IMR-90 (cell line): ENCODE results near the gene NUDT7. TPM values are rescaled to one million over a fixed set of nuclear protein-coding genes. Genes with fewer than 3 reads are reported as not detected.

ENCODE experiments used
- ATAC-seq: fragments of 200-7000 bp; cut with Tn5 transposase; 2 replicates; pipeline ENCODE4 v1.9.1; 2020; ENCODE audit warnings: low read depth, mild to moderate bottlenecking, moderate library complexity
- BruUV-seq: library from RNA; stranded (reverse); fragments of 400-500 nt; replicated peaks from 2 replicates; lab custom pipeline; 2021; lab: Mats Ljungman, UMichigan
- CTCF ChIA-PET: fragments of 300-600 bp; formaldehyde crosslinking; extraction: SDS; loops from one replicate; lab custom pipeline; 2021; ENCODE audit warnings: antibody characterized with exemption; lab: Yijun Ruan, JAX
- POLR2A ChIA-PET: fragments of 300-600 bp; sonication (Branson Sonifier 250); formaldehyde crosslinking; loops from one replicate; lab custom pipeline; 2022; ENCODE audit warnings: antibody characterized with exemption; ENCODE audit not compliant: unreplicated experiment; lab: Charles Lee
- DNase-seq: peaks from one replicate; pipeline ENCODE4 v3.0.0; 2013
- H2AFZ ChIP-seq: replicated peaks from 2 replicates; pipeline ENCODE3; 2013; ENCODE audit warnings: low read length, mild to moderate bottlenecking; ENCODE audit not compliant: poor library complexity
- H2AK5ac ChIP-seq: 2 replicates; pipeline ENCODE4 v1.6.1; 2013; ENCODE audit warnings: low read depth, low read length, inconsistent platforms
- H2AK9ac ChIP-seq: replicated peaks from 2 replicates; pipeline ENCODE3; 2013; ENCODE audit warnings: mild to moderate bottlenecking, low read depth, low read length, moderate library complexity; ENCODE audit not compliant: poor library complexity
- H2BK120ac ChIP-seq: 2 replicates; pipeline ENCODE4 v1.6.1; 2013; ENCODE audit warnings: low read depth, low read length, inconsistent platforms
- H2BK15ac ChIP-seq: 3 replicates; pipeline ENCODE4 v1.6.1; 2013; ENCODE audit warnings: low read depth, low read length, inconsistent platforms
- H2BK20ac ChIP-seq: 2 replicates; pipeline ENCODE4 v1.6.1; 2013; ENCODE audit warnings: low read depth, mild to moderate bottlenecking, inconsistent platforms, low read length, moderate library complexity
- H2BK5ac ChIP-seq: 2 replicates; pipeline ENCODE4 v1.6.1; 2013; ENCODE audit warnings: mild to moderate bottlenecking, low read depth, low read length, inconsistent platforms; ENCODE audit not compliant: poor library complexity, severe bottlenecking
- H3K14ac ChIP-seq: replicated peaks from 2 replicates; pipeline ENCODE4 v1.6.1; 2013; ENCODE audit warnings: low read depth, low read length, inconsistent platforms
- H3K18ac ChIP-seq: 2 replicates; pipeline ENCODE4 v1.6.1; 2013; ENCODE audit warnings: low read depth, low read length, control low read depth
- H3K23ac ChIP-seq: 2 replicates; pipeline ENCODE4 v1.6.1; 2013; ENCODE audit warnings: low read depth, low read length, inconsistent platforms
- H3K27ac ChIP-seq: 2 replicates; pipeline ENCODE4 v1.5.1; 2013; ENCODE audit warnings: mild to moderate bottlenecking, control low read depth, low read length; ENCODE audit not compliant: insufficient read depth
- H3K27me3 ChIP-seq: 2 replicates; pipeline ENCODE4 v1.6.1; 2013; ENCODE audit warnings: low read length; ENCODE audit not compliant: control insufficient read depth, insufficient read depth
- H3K36me3 ChIP-seq: 2 replicates; pipeline ENCODE4 v1.6.1; 2013; ENCODE audit warnings: low read length, mixed read lengths; ENCODE audit not compliant: control insufficient read depth, insufficient read depth
- H3K4ac ChIP-seq: 2 replicates; pipeline ENCODE4 v1.6.1; 2013; ENCODE audit warnings: low read depth, low read length, inconsistent platforms
- H3K4me1 ChIP-seq: 2 replicates; pipeline ENCODE4 v1.6.1; 2013; ENCODE audit warnings: low read length, mixed read lengths; ENCODE audit not compliant: control insufficient read depth, insufficient read depth
- H3K4me2 ChIP-seq: 2 replicates; pipeline ENCODE4 v1.6.1; 2013; ENCODE audit warnings: low read depth, mild to moderate bottlenecking, control low read depth, low read length, moderate library complexity
- H3K4me3 ChIP-seq: 2 replicates; pipeline ENCODE4 v1.5.1; 2013; ENCODE audit warnings: low read depth, mild to moderate bottlenecking, control low read depth, low read length, moderate library complexity; ENCODE audit not compliant: insufficient read depth
- H3K56ac ChIP-seq: 2 replicates; pipeline ENCODE4 v1.6.1; 2013; ENCODE audit warnings: low read length, inconsistent platforms; ENCODE audit not compliant: insufficient read depth; ENCODE audit errors: extremely low read depth
- H3K79me1 ChIP-seq, 2 experiments: 2 replicates each; pipeline ENCODE4 v1.6.1; 2013; ENCODE audit warnings: low read length in 2 of 2, inconsistent platforms in 1 of 2, low read depth in 1 of 2
- H3K9ac ChIP-seq: 2 replicates; pipeline ENCODE4 v1.6.1; 2013; ENCODE audit warnings: low read depth, low read length, control low read depth
- H3K9me1 ChIP-seq: 2 replicates; pipeline ENCODE4 v1.6.1; 2013; ENCODE audit warnings: low read length, inconsistent platforms; ENCODE audit not compliant: insufficient read depth
- H3K9me3 ChIP-seq: 2 replicates; pipeline ENCODE4 v1.6.1; 2013; ENCODE audit warnings: low read length; ENCODE audit not compliant: control insufficient read depth, insufficient read depth
- H4K20me1 ChIP-seq: 2 replicates; pipeline ENCODE4 v1.6.1; 2013; ENCODE audit warnings: low read length, inconsistent platforms; ENCODE audit not compliant: insufficient read depth
- H4K5ac ChIP-seq: 2 replicates; pipeline ENCODE4 v1.6.1; 2013; ENCODE audit warnings: mild to moderate bottlenecking, low read depth, low read length, control low read depth
- H4K8ac ChIP-seq, 2 experiments: 2 replicates each; pipeline ENCODE4 v1.6.1; 2013; ENCODE audit warnings: low read depth in 2 of 2, low read length in 2 of 2, control low read depth in 1 of 2, inconsistent platforms in 1 of 2
- H4K91ac ChIP-seq: 2 replicates; pipeline ENCODE4 v1.6.1; 2013; ENCODE audit warnings: low read depth, low read length, inconsistent platforms; ENCODE audit not compliant: insufficient read depth
- BHLHE40 ChIP-seq: fragments of 150-350 bp; IDR thresholded peaks from 2 replicates; pipeline ENCODE4 v1.6.1; 2016; ENCODE audit warnings: mild to moderate bottlenecking, low read depth, low read length
- CEBPB ChIP-seq: IDR thresholded peaks from 2 replicates; pipeline ENCODE4 v1.6.1; 2012; ENCODE audit warnings: low read depth, low read length, improper control_type of control experiment
- FOS ChIP-seq: fragments of 150-350 bp; IDR thresholded peaks from 2 replicates; pipeline ENCODE4 v1.6.1; 2016; ENCODE audit warnings: low read depth, low read length
- MAFK ChIP-seq: IDR thresholded peaks from 2 replicates; pipeline ENCODE4 v1.6.1; 2012; ENCODE audit warnings: low read depth, low read length, improper control_type of control experiment
- MAZ ChIP-seq: IDR thresholded peaks from 2 replicates; pipeline ENCODE4 v1.6.1; 2012; ENCODE audit warnings: low read depth, mild to moderate bottlenecking, low read length, improper control_type of control experiment, moderate library complexity, borderline replicate concordance
- MXI1 ChIP-seq: IDR thresholded peaks from 2 replicates; pipeline ENCODE4 v1.6.1; 2012; ENCODE audit warnings: low read depth, mild to moderate bottlenecking, low read length, moderate library complexity, borderline replicate concordance
- NFE2L2 ChIP-seq: fragments of 150-350 bp; IDR thresholded peaks from 2 replicates; pipeline ENCODE4 v1.6.1; 2016; ENCODE audit warnings: low read depth, mild to moderate bottlenecking, low read length
- RAD21 ChIP-seq: IDR thresholded peaks from 2 replicates; pipeline ENCODE4 v1.6.1; 2012; ENCODE audit warnings: low read length, improper control_type of control experiment
- RFX5 ChIP-seq: IDR thresholded peaks from 2 replicates; pipeline ENCODE4 v1.8.0; 2012; ENCODE audit warnings: low read depth, mild to moderate bottlenecking, low read length, moderate library complexity
- WGBS, 2 experiments: methylation state at CpG; one replicate each; pipeline versions ENCODE4 v1.1.5 to v1.1.7; 2013; ENCODE audit warnings: missing lambda C conversion rate in 2 of 2; ENCODE audit not compliant: insufficient read length in 1 of 2; ENCODE audit errors: extremely low coverage in 2 of 2; 5-methylcytosine and 5-hydroxymethylcytosine counted together
- dilution Hi-C: fragments of 300-500 bp; cut with HindIII; formaldehyde crosslinking; loops from one replicate; pipeline ENCODE4 v1.14.3; 2018; ENCODE audit warnings: low sequenced_read_pairs; ENCODE audit not compliant: unreplicated experiment
- in situ Hi-C: fragments of 300-500 bp; cut with MboI; formaldehyde crosslinking; loops from 3 replicates; pipeline ENCODE4 v1.14.3; 2019; ENCODE audit warnings: low sequenced_read_pairs, inconsistent platforms, mixed read lengths
- intact Hi-C: fragments of 100-400 bp; cut with micrococcal nuclease; formaldehyde crosslinking; loops from 2 replicates; pipeline ENCODE4 v1.10.0; 2022
- polyA plus RNA-seq, 3 experiments: library from polyadenylated mRNA; depleted of rRNA; stranded (reverse); fragments of >200 nt; gene quantifications; 2 replicates each; pipeline ENCODE4 v1.2.3, GENCODE V29; 2012; ENCODE audit warnings: low replicate concordance in 1 of 3
- total RNA-seq: library from RNA; depleted of rRNA; stranded (reverse); fragments of >200 nt; gene quantifications from 2 replicates; pipeline ENCODE4 v1.2.3, GENCODE V29; 2012
- TF ChIP-seq, protein P1 (sequence below): fragments of 150-350 bp; IDR thresholded peaks from 2 replicates; pipeline ENCODE4 v1.6.1; 2017; ENCODE audit warnings: mild to moderate bottlenecking, antibody characterized with exemption, low read length, low read depth
- TF ChIP-seq, protein P2 (sequence below): conservative IDR thresholded peaks from 2 replicates; pipeline ENCODE4 v1.5.1; 2012; ENCODE audit warnings: mild to moderate bottlenecking, low read depth, low read length, improper control_type of control experiment

NUDT7 gene
- total and polyA plus RNA-seq, 2 of the 4 experiments (the other 2 are of a cell fraction), result 4.3 to 6.2 TPM

- BruUV-seq, result no TSS peak
- peak overlapping the region; percentile 73; the same call in 2 of the 3 replicates for H2BK15ac ChIP-seq
- ATAC-seq, result peak; percentile 99
- peak overlapping the region; percentile 38 for H2AK5ac ChIP-seq
- H3K4me2 ChIP-seq, result peak overlapping the region; percentile 51; the same call in 1 of the 2 replicates
- H4K8ac ChIP-seq, result peak overlapping the region; percentile 7 to 73; a peak in 3 of 4 replicates
- H2BK120ac ChIP-seq, result peak overlapping the region; percentile 94
- DNase-seq, result peak; percentile 95
- no peak overlapping the region for H3K9ac ChIP-seq
- in situ Hi-C loops, result no loop called here
- peak overlapping the region; percentile 39; the same call in 1 of the 2 replicates for H3K14ac ChIP-seq
- dilution Hi-C loops, result no loop called here
- POLR2A ChIA-PET, result interaction anchor here (0.6 kb wide), 1 partner anchor 155 kb away, joined by 3 read pairs; no protein-coding TSS in a partner anchor
- H3K9me3 ChIP-seq, result no peaks in the 10 kb centered on the region
- CTCF ChIA-PET, result interaction anchor here (1.2 kb wide), 1 partner anchor 28 kb away, joined by 3 read pairs; no protein-coding TSS in a partner anchor
- H4K5ac ChIP-seq, result peak overlapping the region; percentile 47; the same call in 1 of the 2 replicates
- WGBS, 2 experiments, result 25% methylated on average over 4 of the region's 11 CpGs; no CpG with 5 or more reads in 1 of the 2 experiments
- peak overlapping the region; percentile 60 for H3K27ac ChIP-seq
- peak overlapping the region; percentile 94 for H2BK5ac ChIP-seq
- no peaks in the 10 kb centered on the region for H3K36me3 ChIP-seq
- no peaks in the 10 kb centered on the region for H3K79me1 ChIP-seq
- H2AK9ac ChIP-seq, result no peak overlapping the region
- H3K9me1 ChIP-seq, result no peaks in the 10 kb centered on the region
- peak overlapping the region; percentile 77; the same call in 1 of the 2 replicates for H3K23ac ChIP-seq
- TF ChIP-seq MAFK, result no peak
- TF ChIP-seq NFE2L2, result no peak
- TF ChIP-seq BHLHE40, result peak; percentile 83
- TF ChIP-seq, protein P1, sequence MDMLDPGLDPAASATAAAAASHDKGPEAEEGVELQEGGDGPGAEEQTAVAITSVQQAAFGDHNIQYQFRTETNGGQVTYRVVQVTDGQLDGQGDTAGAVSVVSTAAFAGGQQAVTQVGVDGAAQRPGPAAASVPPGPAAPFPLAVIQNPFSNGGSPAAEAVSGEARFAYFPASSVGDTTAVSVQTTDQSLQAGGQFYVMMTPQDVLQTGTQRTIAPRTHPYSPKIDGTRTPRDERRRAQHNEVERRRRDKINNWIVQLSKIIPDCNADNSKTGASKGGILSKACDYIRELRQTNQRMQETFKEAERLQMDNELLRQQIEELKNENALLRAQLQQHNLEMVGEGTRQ, result peak; percentile 57; the same call in 1 of the 2 replicates
- TF ChIP-seq CEBPB, result peak; percentile 90
- no peak for TF ChIP-seq MXI1
- no peak for TF ChIP-seq RAD21
- no peak for TF ChIP-seq RFX5
- no peak for TF ChIP-seq MAZ
- TF ChIP-seq FOS, result peak; percentile 29; the same call in 1 of the 2 replicates
- TF ChIP-seq, protein P2, sequence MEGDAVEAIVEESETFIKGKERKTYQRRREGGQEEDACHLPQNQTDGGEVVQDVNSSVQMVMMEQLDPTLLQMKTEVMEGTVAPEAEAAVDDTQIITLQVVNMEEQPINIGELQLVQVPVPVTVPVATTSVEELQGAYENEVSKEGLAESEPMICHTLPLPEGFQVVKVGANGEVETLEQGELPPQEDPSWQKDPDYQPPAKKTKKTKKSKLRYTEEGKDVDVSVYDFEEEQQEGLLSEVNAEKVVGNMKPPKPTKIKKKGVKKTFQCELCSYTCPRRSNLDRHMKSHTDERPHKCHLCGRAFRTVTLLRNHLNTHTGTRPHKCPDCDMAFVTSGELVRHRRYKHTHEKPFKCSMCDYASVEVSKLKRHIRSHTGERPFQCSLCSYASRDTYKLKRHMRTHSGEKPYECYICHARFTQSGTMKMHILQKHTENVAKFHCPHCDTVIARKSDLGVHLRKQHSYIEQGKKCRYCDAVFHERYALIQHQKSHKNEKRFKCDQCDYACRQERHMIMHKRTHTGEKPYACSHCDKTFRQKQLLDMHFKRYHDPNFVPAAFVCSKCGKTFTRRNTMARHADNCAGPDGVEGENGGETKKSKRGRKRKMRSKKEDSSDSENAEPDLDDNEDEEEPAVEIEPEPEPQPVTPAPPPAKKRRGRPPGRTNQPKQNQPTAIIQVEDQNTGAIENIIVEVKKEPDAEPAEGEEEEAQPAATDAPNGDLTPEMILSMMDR, result no peak
- peak overlapping the region; percentile 59 for H4K91ac ChIP-seq
- H2BK20ac ChIP-seq, result peak overlapping the region; percentile 86
- H3K4ac ChIP-seq, result peak overlapping the region; percentile 80
- H4K20me1 ChIP-seq, result no peaks in the 10 kb centered on the region
- peak overlapping the region; percentile 33 for H3K56ac ChIP-seq
- H3K4me1 ChIP-seq, result peaks cover 4% of the 10 kb centered on the region; the same call in 1 of the 2 replicates
- intact Hi-C loops, result no loop called here
- H3K27me3 ChIP-seq, result no peaks in the 10 kb centered on the region
- H2AFZ ChIP-seq, result peak overlapping the region; percentile 16
- H3K4me3 ChIP-seq, result no peak overlapping the region
- peak overlapping the region; percentile 80 for H3K18ac ChIP-seq
These were observed 10.1 kb downstream of the NUDT7 start for GRCh38 chr16:77732241-77732946.
